Large intestine (tissue), 3 donors: ENCODE measurements around the gene C1orf159. TPM values are rescaled to one million over a fixed set of nuclear protein-coding genes. Genes with fewer than 3 reads are reported as not detected.

Source experiments
- DNase-seq, 2 donors: peaks; one replicate each; pipeline versions ENCODE4 v3.0.0 to v3.0.0-alpha.2; 2013
- H3K27ac ChIP-seq: one replicate; pipeline ENCODE4 v1.5.1; 2013; ENCODE audit warnings: low read length
- H3K27me3 ChIP-seq: 2 replicates; pipeline ENCODE4 v1.6.1; 2013; ENCODE audit warnings: low read length; ENCODE audit not compliant: control insufficient read depth, insufficient read depth
- H3K36me3 ChIP-seq: 2 replicates; pipeline ENCODE4 v1.6.1; 2013; ENCODE audit warnings: low read length; ENCODE audit not compliant: control insufficient read depth, insufficient read depth
- H3K4me1 ChIP-seq: one replicate; pipeline ENCODE4 v1.6.1; 2013; ENCODE audit warnings: low read length; ENCODE audit not compliant: control insufficient read depth, insufficient read depth
- H3K4me3 ChIP-seq: one replicate; pipeline ENCODE4 v1.5.1; 2013; ENCODE audit warnings: low read length
- H3K9me3 ChIP-seq: one replicate; pipeline ENCODE4 v1.6.1; 2013; ENCODE audit warnings: mild to moderate bottlenecking, low read depth, low read length, moderate library complexity; ENCODE audit not compliant: control insufficient read depth
- WGBS: methylation state at CpG from one replicate; pipeline ENCODE4 v1.1.5; 2013; ENCODE audit warnings: low lambda C conversion rate; ENCODE audit not compliant: insufficient coverage; 5-methylcytosine and 5-hydroxymethylcytosine counted together
- polyA plus RNA-seq: library from polyadenylated mRNA; unstranded; fragments of 120-200 nt; gene quantifications from one replicate; pipeline ENCODE4 v1.2.1, GENCODE V29; 2013

Gene C1orf159
- polyA plus RNA-seq, 1 donor = 9.4 TPM

DNA sequence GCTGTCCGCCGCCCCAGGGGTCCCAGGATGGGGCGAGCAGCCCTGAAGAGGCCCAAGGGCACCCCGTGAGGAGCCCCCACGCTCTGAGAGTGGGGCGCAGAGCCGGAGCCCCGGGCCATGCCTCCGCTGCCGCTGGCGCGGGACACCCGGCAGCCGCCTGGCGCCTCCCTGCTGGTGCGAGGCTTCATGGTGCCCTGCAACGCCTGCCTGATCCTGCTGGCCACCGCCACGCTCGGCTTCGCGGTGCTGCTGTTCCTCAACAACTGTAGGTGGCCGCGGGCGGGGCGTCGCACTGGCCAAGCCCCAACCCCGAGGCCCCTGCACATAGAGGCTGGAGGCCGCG is 81.5 kb downstream of the C1orf159 start:
- Histone ChIP-seq H3K27me3 (peaks cover 19% of the 10 kb centered on the region), H3K4me3 (no peak overlapping the region), H3K4me1 (peaks cover 35% of the 10 kb centered on the region), H3K27ac (no peak overlapping the region), H3K36me3 (peaks cover 27% of the 10 kb centered on the region), H3K9me3 (no peaks in the 10 kb centered on the region)
- no CpG with 5 or more reads among the region's 30 CpGs for WGBS
- no peak for DNase-seq

DNA sequence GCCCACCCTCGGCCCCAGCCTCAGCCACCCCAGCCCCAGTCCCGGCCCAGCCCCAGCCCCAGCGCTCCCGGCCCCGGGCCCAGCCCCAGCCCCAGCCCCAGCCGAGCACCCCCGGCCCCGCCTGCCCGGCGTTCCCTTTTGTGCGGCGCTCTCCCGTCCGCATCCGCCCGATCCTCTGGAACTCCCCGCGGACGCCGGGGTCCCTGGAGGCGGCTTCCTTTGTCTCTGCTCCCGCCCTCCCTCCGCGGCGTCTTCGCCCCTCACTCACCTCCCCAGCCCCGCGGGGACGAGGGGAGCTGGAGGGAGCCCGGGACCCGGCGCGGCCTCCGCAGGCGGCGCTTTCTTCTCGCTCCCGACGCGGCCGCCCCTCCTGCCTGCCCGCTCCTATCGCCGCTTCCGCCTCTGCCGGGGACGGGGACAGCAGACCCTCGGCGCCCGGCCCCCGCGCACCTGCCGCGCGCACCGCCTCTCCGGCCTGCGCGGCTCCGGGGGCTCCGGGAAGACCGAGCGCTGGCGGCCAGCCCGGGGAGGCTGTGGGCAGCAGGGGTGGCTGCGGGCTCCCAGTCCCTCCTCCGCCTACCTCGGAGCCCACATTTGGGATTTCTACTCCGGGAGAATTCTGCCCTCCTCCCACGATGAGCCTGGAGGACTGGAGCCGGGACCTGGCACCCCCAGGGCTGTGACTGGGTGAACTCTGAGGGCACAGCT is 82.0 kb downstream of the C1orf159 start:
- no peak overlapping the region for H3K27ac ChIP-seq
- peaks cover 30% of the 10 kb centered on the region for H3K4me1 ChIP-seq
- H3K9me3 ChIP-seq = no peaks in the 10 kb centered on the region
- DNase-seq = no peak
- H3K27me3 ChIP-seq = peaks cover 14% of the 10 kb centered on the region
- H3K36me3 ChIP-seq = peaks cover 27% of the 10 kb centered on the region
- no CpG with 5 or more reads among the region's 71 CpGs for WGBS
- H3K4me3 ChIP-seq = no peak overlapping the region

DNA sequence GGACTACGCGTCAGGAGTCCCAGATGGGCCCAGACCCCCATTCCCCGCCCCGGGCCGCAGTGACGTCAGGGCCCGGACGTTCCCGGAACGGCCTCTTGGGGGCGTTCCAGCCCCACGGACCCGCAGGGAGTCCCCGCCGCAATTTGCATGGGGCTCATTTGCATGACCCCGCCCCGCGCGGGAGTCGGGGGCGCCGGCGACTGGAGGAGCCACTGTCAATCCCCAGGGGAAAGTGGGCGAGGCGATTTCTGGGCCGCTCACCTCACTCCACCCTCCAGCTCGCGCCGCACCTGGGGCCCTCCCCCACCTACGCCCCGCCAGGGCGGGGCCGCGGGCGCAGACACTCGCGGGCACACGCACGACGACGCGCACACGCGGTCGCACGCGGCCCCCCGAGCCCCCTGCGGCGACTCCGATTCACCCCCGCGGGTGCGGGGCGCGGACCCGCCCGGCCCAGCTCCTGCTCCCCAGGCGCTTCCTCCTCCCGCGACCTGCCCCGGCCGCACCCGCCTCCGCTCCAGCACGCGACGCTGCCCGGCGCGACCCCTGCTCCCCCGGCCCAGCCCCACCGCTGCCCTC is 82.8 kb downstream of the C1orf159 start:
- H3K4me3 ChIP-seq = peak overlapping the region; percentile 40
- DNase-seq = peak; percentile 89 to 93
- no CpG with 5 or more reads among the region's 73 CpGs for WGBS
- no peaks in the 10 kb centered on the region for H3K9me3 ChIP-seq
- H3K27me3 ChIP-seq = peaks cover 12% of the 10 kb centered on the region
- H3K27ac ChIP-seq = no peak overlapping the region
- H3K36me3 ChIP-seq = peaks cover 23% of the 10 kb centered on the region
- peaks cover 29% of the 10 kb centered on the region for H3K4me1 ChIP-seq

DNA sequence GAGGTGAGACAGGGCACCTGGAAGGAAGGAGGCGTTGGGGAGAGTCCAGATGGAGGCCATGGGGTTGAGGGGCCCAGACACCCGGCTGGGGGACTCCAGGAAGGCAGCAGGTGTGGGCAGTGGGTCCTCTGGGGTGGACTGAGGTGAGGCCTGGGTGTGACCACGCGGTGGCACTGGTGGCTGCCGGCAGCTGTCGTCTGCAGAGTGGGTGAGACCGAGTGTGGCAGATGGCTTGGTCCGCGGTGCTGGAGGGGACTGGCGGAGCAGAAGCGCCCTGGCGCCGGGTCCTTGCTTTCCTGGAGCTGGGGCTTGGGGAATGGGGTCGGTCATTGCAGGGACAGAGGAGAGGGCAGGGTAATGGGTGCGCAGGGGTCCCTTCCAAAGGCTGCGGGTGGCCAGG is 83.5 kb downstream of the C1orf159 start:
- no CpG with 5 or more reads among the region's 16 CpGs for WGBS

More for the DNA sequence above, 83.5 kb downstream of the C1orf159 start:
- H3K9me3 ChIP-seq = no peaks in the 10 kb centered on the region
- H3K4me3 ChIP-seq = peak overlapping the region; percentile 40
- peak overlapping the region; percentile 77 for H3K27ac ChIP-seq
- H3K27me3 ChIP-seq = peaks cover 12% of the 10 kb centered on the region
- peaks cover 28% of the 10 kb centered on the region for H3K36me3 ChIP-seq
- H3K4me1 ChIP-seq = peaks cover 24% of the 10 kb centered on the region
- peak in 1 of 2 donors; percentile 57 for DNase-seq

Other genes starting within 250 kb of the C1orf159 start
- 18.1 TPM for gene SAMD11, start 192.2 kb downstream of the C1orf159 start, polyA plus RNA-seq
- gene NOC2L, start 156.8 kb downstream of the C1orf159 start, polyA plus RNA-seq = 49.2 TPM
- 6.8 TPM for gene KLHL17, start 155.5 kb downstream of the C1orf159 start, polyA plus RNA-seq
- gene PLEKHN1, start 149.6 kb downstream of the C1orf159 start, polyA plus RNA-seq = 0.49 TPM
- 0.22 TPM for gene PERM1, start 134.0 kb downstream of the C1orf159 start, polyA plus RNA-seq
- gene HES4, start 116.0 kb downstream of the C1orf159 start, polyA plus RNA-seq = 10.7 TPM
- 26.0 TPM for gene ISG15, start 102.6 kb downstream of the C1orf159 start, polyA plus RNA-seq
- 116 TPM for gene AGRN, start 96.0 kb downstream of the C1orf159 start, polyA plus RNA-seq
- gene RNF223, start 41.8 kb downstream of the C1orf159 start, polyA plus RNA-seq = 0.06 TPM
- 0.64 TPM for gene TTLL10, start 57.8 kb upstream of the C1orf159 start, polyA plus RNA-seq
- gene TNFRSF18, start 90.5 kb upstream of the C1orf159 start, polyA plus RNA-seq = 0.49 TPM
- gene TNFRSF4, start 98.1 kb upstream of the C1orf159 start, polyA plus RNA-seq = 1.1 TPM
- 174 TPM for gene SDF4, start 115.9 kb upstream of the C1orf159 start, polyA plus RNA-seq
- 16.1 TPM for gene B3GALT6, start 116.1 kb upstream of the C1orf159 start, polyA plus RNA-seq
- 50.5 TPM for gene C1QTNF12, start 130.6 kb upstream of the C1orf159 start, polyA plus RNA-seq
- gene UBE2J2, start 157.8 kb upstream of the C1orf159 start, polyA plus RNA-seq = 52.9 TPM
- gene SCNN1D, start 164.3 kb upstream of the C1orf159 start, polyA plus RNA-seq = 18.7 TPM
- 67.7 TPM for gene ACAP3, start 191.8 kb upstream of the C1orf159 start, polyA plus RNA-seq
- gene PUSL1, start 192.5 kb upstream of the C1orf159 start, polyA plus RNA-seq = 14.5 TPM
- gene INTS11, start 208.6 kb upstream of the C1orf159 start, polyA plus RNA-seq = 147 TPM
- 17.7 TPM for gene CPTP, start 208.7 kb upstream of the C1orf159 start, polyA plus RNA-seq
- 0.69 TPM for gene TAS1R3, start 215.2 kb upstream of the C1orf159 start, polyA plus RNA-seq
- 45.4 TPM for gene DVL1, start 233.3 kb upstream of the C1orf159 start, polyA plus RNA-seq
- 346 TPM for gene MXRA8, start 242.5 kb upstream of the C1orf159 start, polyA plus RNA-seq